Upper lobe of left lung (tissue), 4 donors: Measurements from ENCODE around the gene DCUN1D1.

Source experiments
- CTCF ChIP-seq, 6 experiments: fragments of 450-650 bp in 4 of 6; fragments of 200-600 bp in 2 of 6; sonication (generic) in 2 of 6; IDR thresholded peaks; one replicate each; pipeline ENCODE4 v1.5.1; 2016 to 2019; ENCODE audit warnings: antibody characterized with exemption in 6 of 6
- EP300 ChIP-seq, 4 donors: sonication (generic); formaldehyde crosslinking; IDR thresholded peaks; one replicate each; pipeline ENCODE4 v1.5.1; 2017; ENCODE audit warnings: antibody characterized with exemption in 4 of 4, control low read depth in 2 of 4
- POLR2A ChIP-seq, 4 donors: fragments of 450-650 bp; IDR thresholded peaks; one replicate each; pipeline ENCODE4 v1.5.1; 2016 to 2017; ENCODE audit warnings: antibody characterized with exemption in 4 of 4, mild to moderate bottlenecking in 2 of 4
- POLR2AphosphoS5 ChIP-seq, 2 donors: sonication (generic); formaldehyde crosslinking; IDR thresholded peaks; one replicate each; pipeline ENCODE4 v1.5.1; 2017; ENCODE audit warnings: antibody characterized with exemption in 2 of 2

- no peak for TF ChIP-seq POLR2AphosphoS5 (IDR thresholded peaks at IDR 0.05)
- TF ChIP-seq EP300 (IDR thresholded peaks at IDR 0.05), result no peak
- TF ChIP-seq CTCF (IDR thresholded peaks at IDR 0.05), result no peak
- no peak for TF ChIP-seq POLR2A (IDR thresholded peaks at IDR 0.05)
Observed at GRCh38 chr3:182971637-182972036, 8.7 kb downstream of the DCUN1D1 start.
